Measurements from ENCODE around the gene SOX11. TPM values are rescaled to one million over a fixed set of nuclear protein-coding genes. Genes with fewer than 3 reads are reported as not detected.

SOX11 gene
- total RNA-seq, 1 donor from 2014 or later: 0.84 TPM

GRCh38 chr2:5689750-5690149 lies 2.4 kb upstream of the SOX11 start:
- ATAC-seq: no peak
- Histone ChIP-seq H3K27ac (no peak overlapping the region), H3K9me3 (no peaks in the 10 kb centered on the region), H3K36me3 (no peaks in the 10 kb centered on the region), H3K4me1 (peaks cover 13% of the 10 kb centered on the region), H3K27me3 (peaks cover 66% of the 10 kb centered on the region), H3K4me3 (no peak overlapping the region)
- no peak for TF ChIP-seq CTCF (IDR thresholded peaks at IDR 0.05)
- intact Hi-C loops (cut with DNase I): no loop called here
- DNase-seq: no peak

GRCh38 chr2:5690286-5690685 lies 1.9 kb upstream of the SOX11 start:
- no peaks in the 10 kb centered on the region for H3K9me3 ChIP-seq
- H3K4me1 ChIP-seq: peaks cover 13% of the 10 kb centered on the region
- no peak for DNase-seq
- TF ChIP-seq CTCF (IDR thresholded peaks at IDR 0.05): no peak
- H3K27me3 ChIP-seq: peaks cover 69% of the 10 kb centered on the region
- ATAC-seq: no peak
- intact Hi-C loops (cut with DNase I): no loop called here
- H3K36me3 ChIP-seq: no peaks in the 10 kb centered on the region
- no peak overlapping the region for H3K27ac ChIP-seq
- no peak overlapping the region for H3K4me3 ChIP-seq

GRCh38 chr2:5690718-5691220 lies 1.4 kb upstream of the SOX11 start:
- no peak for DNase-seq
- ATAC-seq: no peak
- TF ChIP-seq CTCF (IDR thresholded peaks at IDR 0.05): no peak
- intact Hi-C loops (cut with DNase I): no loop called here
- Histone ChIP-seq H3K27me3 (peaks cover 74% of the 10 kb centered on the region), H3K4me1 (peaks cover 15% of the 10 kb centered on the region), H3K9me3 (no peaks in the 10 kb centered on the region), H3K36me3 (no peaks in the 10 kb centered on the region), H3K27ac (no peak overlapping the region), H3K4me3 (peak overlapping the region; percentile 21)

GRCh38 chr2:5691221-5691984 lies 781 bp upstream of the SOX11 start:
- DNase-seq: no peak
- H3K27ac ChIP-seq: no peak overlapping the region
- TF ChIP-seq CTCF (IDR thresholded peaks at IDR 0.05): no peak
- H3K4me1 ChIP-seq: peaks cover 21% of the 10 kb centered on the region
- peak overlapping the region; percentile 25 for H3K4me3 ChIP-seq
- intact Hi-C loops (cut with DNase I): no loop called here
- peaks cover 80% of the 10 kb centered on the region for H3K27me3 ChIP-seq
- no peaks in the 10 kb centered on the region for H3K36me3 ChIP-seq
- no peaks in the 10 kb centered on the region for H3K9me3 ChIP-seq
- peak; percentile 21 for ATAC-seq

- no peak for ATAC-seq
Observed at GRCh38 chr2:5692561-5693286, 540 bp downstream of the SOX11 start.

More at GRCh38 chr2:5692561-5693286, 540 bp downstream of the SOX11 start:
- Histone ChIP-seq H3K4me1 (peaks cover 24% of the 10 kb centered on the region), H3K27ac (no peak overlapping the region), H3K27me3 (peaks cover 83% of the 10 kb centered on the region), H3K9me3 (no peaks in the 10 kb centered on the region), H3K36me3 (no peaks in the 10 kb centered on the region), H3K4me3 (no peak overlapping the region)
- DNase-seq: no peak
- intact Hi-C loops (cut with DNase I): no loop called here
- no peak for TF ChIP-seq CTCF (IDR thresholded peaks at IDR 0.05)

Measured in upper lobe of right lung (tissue), 1 donor.